KOPT-K1 (cell line): ENCODE measurements around the gene RAB36.

ENCODE experiments used
- H3K27ac ChIP-seq: fragments of 200-600 bp; sonication (generic); 2 replicates; pipeline ENCODE4 v1.5.1; 2016; ENCODE audit warnings: antibody characterized with exemption, mild to moderate bottlenecking, low read depth, low read length; ENCODE audit not compliant: poor library complexity, severe bottlenecking
- H3K36me3 ChIP-seq: fragments of 200-600 bp; sonication (generic); 2 replicates; pipeline ENCODE4 v1.5.1; 2017; ENCODE audit warnings: antibody characterized with exemption, mild to moderate bottlenecking, low read length, moderate library complexity; ENCODE audit not compliant: insufficient read depth
- H3K9me3 ChIP-seq: fragments of 200-600 bp; sonication (generic); 2 replicates; pipeline ENCODE4 v1.5.1; 2017; ENCODE audit warnings: antibody characterized with exemption, low read length, mild to moderate bottlenecking; ENCODE audit not compliant: insufficient read depth, poor library complexity, severe bottlenecking

The RAB36 gene

GRCh38 chr22:23183061-23183698 is 37.9 kb downstream of the RAB36 start:
- H3K36me3 ChIP-seq = peaks cover 17% of the 10 kb centered on the region
- H3K27ac ChIP-seq = peak overlapping the region; percentile 62
- H3K9me3 ChIP-seq = no peaks in the 10 kb centered on the region

- peaks cover 21% of the 10 kb centered on the region for H3K36me3 ChIP-seq
- H3K27ac ChIP-seq = no peak overlapping the region
- no peaks in the 10 kb centered on the region for H3K9me3 ChIP-seq
Measured at GRCh38 chr22:23184100-23184763, 39.0 kb downstream of the RAB36 start.

GRCh38 chr22:23184764-23185113 is 39.5 kb downstream of the RAB36 start:
- H3K9me3 ChIP-seq = no peaks in the 10 kb centered on the region
- H3K36me3 ChIP-seq = peaks cover 24% of the 10 kb centered on the region
- H3K27ac ChIP-seq = no peak overlapping the region

- no peaks in the 10 kb centered on the region for H3K9me3 ChIP-seq
- H3K36me3 ChIP-seq = peaks cover 46% of the 10 kb centered on the region
- H3K27ac ChIP-seq = no peak overlapping the region
Measured at GRCh38 chr22:23187211-23187610, 41.9 kb downstream of the RAB36 start.

- H3K27ac ChIP-seq = no peak overlapping the region
- peaks cover 54% of the 10 kb centered on the region for H3K36me3 ChIP-seq
- no peaks in the 10 kb centered on the region for H3K9me3 ChIP-seq
Measured at GRCh38 chr22:23187871-23188700, 42.8 kb downstream of the RAB36 start.

GRCh38 chr22:23190526-23190925 is 45.2 kb downstream of the RAB36 start:
- Histone ChIP-seq H3K36me3 (peaks cover 55% of the 10 kb centered on the region), H3K27ac (no peak overlapping the region), H3K9me3 (no peaks in the 10 kb centered on the region)

- H3K27ac ChIP-seq = no peak overlapping the region
- peaks cover 65% of the 10 kb centered on the region for H3K36me3 ChIP-seq
- H3K9me3 ChIP-seq = no peaks in the 10 kb centered on the region
Measured at GRCh38 chr22:23192133-23192532, 46.9 kb downstream of the RAB36 start.

GRCh38 chr22:23192558-23192957 is 47.3 kb downstream of the RAB36 start:
- Histone ChIP-seq H3K36me3 (peaks cover 66% of the 10 kb centered on the region), H3K9me3 (no peaks in the 10 kb centered on the region), H3K27ac (no peak overlapping the region)

GRCh38 chr22:23193196-23193827 is 48.0 kb downstream of the RAB36 start:
- Histone ChIP-seq H3K36me3 (peaks cover 60% of the 10 kb centered on the region), H3K27ac (no peak overlapping the region), H3K9me3 (no peaks in the 10 kb centered on the region)

- Histone ChIP-seq H3K9me3 (no peaks in the 10 kb centered on the region), H3K27ac (no peak overlapping the region), H3K36me3 (peaks cover 59% of the 10 kb centered on the region)
Measured at GRCh38 chr22:23193882-23194281, 48.6 kb downstream of the RAB36 start.

GRCh38 chr22:23196165-23196564 is 50.9 kb downstream of the RAB36 start:
- Histone ChIP-seq H3K27ac (no peak overlapping the region), H3K36me3 (peaks cover 57% of the 10 kb centered on the region), H3K9me3 (no peaks in the 10 kb centered on the region)

GRCh38 chr22:23197836-23198235 is 52.6 kb downstream of the RAB36 start:
- H3K36me3 ChIP-seq = peaks cover 41% of the 10 kb centered on the region
- no peaks in the 10 kb centered on the region for H3K9me3 ChIP-seq
- no peak overlapping the region for H3K27ac ChIP-seq

- no peaks in the 10 kb centered on the region for H3K9me3 ChIP-seq
- H3K36me3 ChIP-seq = peaks cover 43% of the 10 kb centered on the region
- no peak overlapping the region for H3K27ac ChIP-seq
Measured at GRCh38 chr22:23199159-23199558, 53.9 kb downstream of the RAB36 start.

GRCh38 chr22:23200898-23201297 is 55.6 kb downstream of the RAB36 start:
- Histone ChIP-seq H3K27ac (peak overlapping the region; percentile 16), H3K9me3 (no peaks in the 10 kb centered on the region), H3K36me3 (peaks cover 53% of the 10 kb centered on the region)

- peaks cover 51% of the 10 kb centered on the region for H3K36me3 ChIP-seq
- no peak overlapping the region for H3K27ac ChIP-seq
- no peaks in the 10 kb centered on the region for H3K9me3 ChIP-seq
Measured at GRCh38 chr22:23202812-23203451, 57.7 kb downstream of the RAB36 start.
